IMR-90 (cell line): ENCODE measurements around the gene TRAF3IP1. TPM values are rescaled to one million over a fixed set of nuclear protein-coding genes. Genes with fewer than 3 reads are reported as not detected.

Experiments
- ATAC-seq: fragments of 200-7000 bp; cut with Tn5 transposase; 2 replicates; pipeline ENCODE4 v1.9.1; 2020; ENCODE audit warnings: low read depth, mild to moderate bottlenecking, moderate library complexity
- BruUV-seq: library from RNA; stranded (reverse); fragments of 400-500 nt; replicated peaks from 2 replicates; lab custom pipeline; 2021; lab: Mats Ljungman, UMichigan
- CTCF ChIA-PET: fragments of 300-600 bp; formaldehyde crosslinking; extraction: SDS; loops from one replicate; lab custom pipeline; 2021; ENCODE audit warnings: antibody characterized with exemption; lab: Yijun Ruan, JAX
- POLR2A ChIA-PET: fragments of 300-600 bp; sonication (Branson Sonifier 250); formaldehyde crosslinking; loops from one replicate; lab custom pipeline; 2022; ENCODE audit warnings: antibody characterized with exemption; ENCODE audit not compliant: unreplicated experiment; lab: Charles Lee
- DNase-seq: peaks from one replicate; pipeline ENCODE4 v3.0.0; 2013
- H2AFZ ChIP-seq: replicated peaks from 2 replicates; pipeline ENCODE3; 2013; ENCODE audit warnings: low read length, mild to moderate bottlenecking; ENCODE audit not compliant: poor library complexity
- H2AK5ac ChIP-seq: 2 replicates; pipeline ENCODE4 v1.6.1; 2013; ENCODE audit warnings: low read depth, low read length, inconsistent platforms
- H2AK9ac ChIP-seq: replicated peaks from 2 replicates; pipeline ENCODE3; 2013; ENCODE audit warnings: mild to moderate bottlenecking, low read depth, low read length, moderate library complexity; ENCODE audit not compliant: poor library complexity
- H2BK120ac ChIP-seq: 2 replicates; pipeline ENCODE4 v1.6.1; 2013; ENCODE audit warnings: low read depth, low read length, inconsistent platforms
- H2BK15ac ChIP-seq: 3 replicates; pipeline ENCODE4 v1.6.1; 2013; ENCODE audit warnings: low read depth, low read length, inconsistent platforms
- H2BK20ac ChIP-seq: 2 replicates; pipeline ENCODE4 v1.6.1; 2013; ENCODE audit warnings: low read depth, mild to moderate bottlenecking, inconsistent platforms, low read length, moderate library complexity
- H2BK5ac ChIP-seq: 2 replicates; pipeline ENCODE4 v1.6.1; 2013; ENCODE audit warnings: mild to moderate bottlenecking, low read depth, low read length, inconsistent platforms; ENCODE audit not compliant: poor library complexity, severe bottlenecking
- H3K14ac ChIP-seq: replicated peaks from 2 replicates; pipeline ENCODE4 v1.6.1; 2013; ENCODE audit warnings: low read depth, low read length, inconsistent platforms
- H3K18ac ChIP-seq: 2 replicates; pipeline ENCODE4 v1.6.1; 2013; ENCODE audit warnings: low read depth, low read length, control low read depth
- H3K23ac ChIP-seq: 2 replicates; pipeline ENCODE4 v1.6.1; 2013; ENCODE audit warnings: low read depth, low read length, inconsistent platforms
- H3K27ac ChIP-seq: 2 replicates; pipeline ENCODE4 v1.5.1; 2013; ENCODE audit warnings: mild to moderate bottlenecking, control low read depth, low read length; ENCODE audit not compliant: insufficient read depth
- H3K27me3 ChIP-seq: 2 replicates; pipeline ENCODE4 v1.6.1; 2013; ENCODE audit warnings: low read length; ENCODE audit not compliant: control insufficient read depth, insufficient read depth
- H3K36me3 ChIP-seq: 2 replicates; pipeline ENCODE4 v1.6.1; 2013; ENCODE audit warnings: low read length, mixed read lengths; ENCODE audit not compliant: control insufficient read depth, insufficient read depth
- H3K4ac ChIP-seq: 2 replicates; pipeline ENCODE4 v1.6.1; 2013; ENCODE audit warnings: low read depth, low read length, inconsistent platforms
- H3K4me1 ChIP-seq: 2 replicates; pipeline ENCODE4 v1.6.1; 2013; ENCODE audit warnings: low read length, mixed read lengths; ENCODE audit not compliant: control insufficient read depth, insufficient read depth
- H3K4me2 ChIP-seq: 2 replicates; pipeline ENCODE4 v1.6.1; 2013; ENCODE audit warnings: low read depth, mild to moderate bottlenecking, control low read depth, low read length, moderate library complexity
- H3K4me3 ChIP-seq: 2 replicates; pipeline ENCODE4 v1.5.1; 2013; ENCODE audit warnings: low read depth, mild to moderate bottlenecking, control low read depth, low read length, moderate library complexity; ENCODE audit not compliant: insufficient read depth
- H3K56ac ChIP-seq: 2 replicates; pipeline ENCODE4 v1.6.1; 2013; ENCODE audit warnings: low read length, inconsistent platforms; ENCODE audit not compliant: insufficient read depth; ENCODE audit errors: extremely low read depth
- H3K79me1 ChIP-seq, 2 experiments: 2 replicates each; pipeline ENCODE4 v1.6.1; 2013; ENCODE audit warnings: low read length in 2 of 2, inconsistent platforms in 1 of 2, low read depth in 1 of 2
- H3K9ac ChIP-seq: 2 replicates; pipeline ENCODE4 v1.6.1; 2013; ENCODE audit warnings: low read depth, low read length, control low read depth
- H3K9me1 ChIP-seq: 2 replicates; pipeline ENCODE4 v1.6.1; 2013; ENCODE audit warnings: low read length, inconsistent platforms; ENCODE audit not compliant: insufficient read depth
- H3K9me3 ChIP-seq: 2 replicates; pipeline ENCODE4 v1.6.1; 2013; ENCODE audit warnings: low read length; ENCODE audit not compliant: control insufficient read depth, insufficient read depth
- H4K20me1 ChIP-seq: 2 replicates; pipeline ENCODE4 v1.6.1; 2013; ENCODE audit warnings: low read length, inconsistent platforms; ENCODE audit not compliant: insufficient read depth
- H4K5ac ChIP-seq: 2 replicates; pipeline ENCODE4 v1.6.1; 2013; ENCODE audit warnings: mild to moderate bottlenecking, low read depth, low read length, control low read depth
- H4K8ac ChIP-seq, 2 experiments: 2 replicates each; pipeline ENCODE4 v1.6.1; 2013; ENCODE audit warnings: low read depth in 2 of 2, low read length in 2 of 2, control low read depth in 1 of 2, inconsistent platforms in 1 of 2
- H4K91ac ChIP-seq: 2 replicates; pipeline ENCODE4 v1.6.1; 2013; ENCODE audit warnings: low read depth, low read length, inconsistent platforms; ENCODE audit not compliant: insufficient read depth
- CTCF ChIP-seq: conservative IDR thresholded peaks from 2 replicates; pipeline ENCODE4 v1.5.1; 2012; ENCODE audit warnings: mild to moderate bottlenecking, low read depth, low read length, improper control_type of control experiment
- NFE2L2 ChIP-seq: fragments of 150-350 bp; IDR thresholded peaks from 2 replicates; pipeline ENCODE4 v1.6.1; 2016; ENCODE audit warnings: low read depth, mild to moderate bottlenecking, low read length
- SMC3 ChIP-seq: fragments of 150-350 bp; IDR thresholded peaks from 2 replicates; pipeline ENCODE4 v1.6.1; 2016; ENCODE audit warnings: low read depth, mild to moderate bottlenecking, antibody characterized with exemption, low read length, moderate library complexity
- WGBS, 2 experiments: methylation state at CpG; one replicate each; pipeline versions ENCODE4 v1.1.5 to v1.1.7; 2013; ENCODE audit warnings: missing lambda C conversion rate in 2 of 2; ENCODE audit not compliant: insufficient read length in 1 of 2; ENCODE audit errors: extremely low coverage in 2 of 2; 5-methylcytosine and 5-hydroxymethylcytosine counted together
- dilution Hi-C: fragments of 300-500 bp; cut with HindIII; formaldehyde crosslinking; loops from one replicate; pipeline ENCODE4 v1.14.3; 2018; ENCODE audit warnings: low sequenced_read_pairs; ENCODE audit not compliant: unreplicated experiment
- in situ Hi-C: fragments of 300-500 bp; cut with MboI; formaldehyde crosslinking; loops from 3 replicates; pipeline ENCODE4 v1.14.3; 2019; ENCODE audit warnings: low sequenced_read_pairs, inconsistent platforms, mixed read lengths
- intact Hi-C: fragments of 100-400 bp; cut with micrococcal nuclease; formaldehyde crosslinking; loops from 2 replicates; pipeline ENCODE4 v1.10.0; 2022
- polyA plus RNA-seq, 3 experiments: library from polyadenylated mRNA; depleted of rRNA; stranded (reverse); fragments of >200 nt; gene quantifications; 2 replicates each; pipeline ENCODE4 v1.2.3, GENCODE V29; 2012; ENCODE audit warnings: low replicate concordance in 1 of 3
- total RNA-seq: library from RNA; depleted of rRNA; stranded (reverse); fragments of >200 nt; gene quantifications from 2 replicates; pipeline ENCODE4 v1.2.3, GENCODE V29; 2012

Gene TRAF3IP1
- total and polyA plus RNA-seq, 2 of the 4 experiments (the other 2 are of a cell fraction) = 5.9 to 8.3 TPM

GRCh38 chr2:238338710-238339394 is 18.5 kb downstream of the TRAF3IP1 start:
- no peaks in the 10 kb centered on the region for H3K27me3 ChIP-seq
- H3K4me3 ChIP-seq = no peak overlapping the region
- no peak overlapping the region for H4K8ac ChIP-seq
- no peak overlapping the region for H2BK120ac ChIP-seq
- H3K18ac ChIP-seq = no peak overlapping the region
- H3K9me1 ChIP-seq = peaks cover 6% of the 10 kb centered on the region; the same call in 1 of the 2 replicates
- H3K9ac ChIP-seq = no peak overlapping the region
- no peak overlapping the region for H3K56ac ChIP-seq
- H3K23ac ChIP-seq = no peak overlapping the region
- no peak for ATAC-seq
- H3K4me2 ChIP-seq = no peak overlapping the region
- H2AFZ ChIP-seq = no peak overlapping the region
- no peaks in the 10 kb centered on the region for H3K9me3 ChIP-seq
- H3K4me1 ChIP-seq = no peaks in the 10 kb centered on the region
- 100% methylated on average over 4 of the region's 15 CpGs; no CpG with 5 or more reads in 1 of the 2 experiments for WGBS, 2 experiments
- H3K4ac ChIP-seq = no peak overlapping the region
- peaks cover 5% of the 10 kb centered on the region for H4K20me1 ChIP-seq
- H3K36me3 ChIP-seq = peaks cover 16% of the 10 kb centered on the region
- H3K79me1 ChIP-seq = peaks cover 10 to 11% of the 10 kb centered on the region in 2 experiments; a peak in 3 of 4 replicates
- no peak overlapping the region for H3K14ac ChIP-seq
- intact Hi-C loops = no loop called here
- dilution Hi-C loops = no loop called here
- no TSS peak for BruUV-seq
- no peak overlapping the region for H2AK9ac ChIP-seq
- in situ Hi-C loops = no loop called here
- ChIA-PET CTCF (no interaction called here), POLR2A (no interaction called here)
- H2BK5ac ChIP-seq = no peak overlapping the region
- no peak for TF ChIP-seq CTCF
- no peak for TF ChIP-seq SMC3
- no peak for TF ChIP-seq NFE2L2
- no peak overlapping the region for H2BK20ac ChIP-seq
- H2AK5ac ChIP-seq = no peak overlapping the region
- H2BK15ac ChIP-seq = no peak overlapping the region
- H4K91ac ChIP-seq = no peak overlapping the region
- H4K5ac ChIP-seq = no peak overlapping the region
- DNase-seq = no peak
- no peak overlapping the region for H3K27ac ChIP-seq
